ENCODE measurements around the gene CACNA1B.
"Not testable (repeated sequence)": the region's sequence is repeated elsewhere in the genome, so short reads cannot be mapped to it uniquely, and the experiment has no call there.

The CACNA1B gene

DNA sequence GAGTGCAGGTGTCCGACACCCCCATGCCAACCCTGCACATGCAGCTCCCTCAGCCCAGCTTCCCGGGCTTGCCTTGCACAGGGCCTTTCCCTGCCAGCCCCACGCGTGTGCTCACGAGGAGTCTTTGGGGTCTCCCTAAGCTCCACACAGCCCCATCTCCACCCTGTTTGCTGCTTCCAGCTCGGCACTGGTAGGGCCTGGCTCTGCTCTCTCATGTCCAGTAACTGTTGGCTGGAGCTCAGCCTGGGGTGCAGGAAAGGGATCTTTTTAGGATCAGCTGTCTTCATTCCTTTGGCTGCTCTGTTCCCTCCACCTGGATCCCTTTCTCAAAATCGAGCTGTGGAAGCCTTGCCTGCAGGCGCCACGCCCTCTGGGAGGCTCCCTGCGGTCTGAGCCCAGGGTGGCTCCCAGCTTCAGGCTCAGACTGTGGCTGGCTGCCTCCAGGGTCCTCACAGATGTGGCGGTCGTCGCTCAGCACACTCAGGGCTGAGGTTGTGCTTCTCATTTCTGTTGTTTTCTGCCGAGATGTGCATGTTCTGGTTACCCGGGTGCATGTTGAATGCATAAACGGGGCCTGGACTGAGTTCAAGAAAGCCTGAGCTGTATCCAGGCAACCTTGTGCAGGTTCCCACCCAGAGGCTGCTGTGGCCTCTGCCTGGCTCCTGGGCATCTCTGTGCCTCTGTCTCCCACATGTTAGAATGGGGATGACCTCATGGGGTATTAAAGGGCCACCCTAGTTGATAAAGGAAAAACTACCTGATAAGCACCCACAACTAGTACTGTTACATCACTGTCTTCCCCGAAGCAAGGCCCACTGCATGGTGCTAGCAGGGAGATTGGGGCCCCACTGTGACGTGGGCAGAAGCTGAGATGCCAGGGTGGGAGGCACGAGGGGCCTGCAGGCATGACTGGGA lies 4.3 kb downstream of the CACNA1B start:
- Mint-ChIP-seq H3K27ac (no peak overlapping the region), H3K4me3 (no peak overlapping the region), H3K9me3 (no peaks in the 10 kb centered on the region), H3K27me3 (ENCODE audit: low read depth) (peaks cover 25% of the 10 kb centered on the region), H3K36me3 (ENCODE audit: low read depth) (no peaks in the 10 kb centered on the region), H3K4me1 (no peaks in the 10 kb centered on the region)
- TF ChIP-seq, protein P1, sequence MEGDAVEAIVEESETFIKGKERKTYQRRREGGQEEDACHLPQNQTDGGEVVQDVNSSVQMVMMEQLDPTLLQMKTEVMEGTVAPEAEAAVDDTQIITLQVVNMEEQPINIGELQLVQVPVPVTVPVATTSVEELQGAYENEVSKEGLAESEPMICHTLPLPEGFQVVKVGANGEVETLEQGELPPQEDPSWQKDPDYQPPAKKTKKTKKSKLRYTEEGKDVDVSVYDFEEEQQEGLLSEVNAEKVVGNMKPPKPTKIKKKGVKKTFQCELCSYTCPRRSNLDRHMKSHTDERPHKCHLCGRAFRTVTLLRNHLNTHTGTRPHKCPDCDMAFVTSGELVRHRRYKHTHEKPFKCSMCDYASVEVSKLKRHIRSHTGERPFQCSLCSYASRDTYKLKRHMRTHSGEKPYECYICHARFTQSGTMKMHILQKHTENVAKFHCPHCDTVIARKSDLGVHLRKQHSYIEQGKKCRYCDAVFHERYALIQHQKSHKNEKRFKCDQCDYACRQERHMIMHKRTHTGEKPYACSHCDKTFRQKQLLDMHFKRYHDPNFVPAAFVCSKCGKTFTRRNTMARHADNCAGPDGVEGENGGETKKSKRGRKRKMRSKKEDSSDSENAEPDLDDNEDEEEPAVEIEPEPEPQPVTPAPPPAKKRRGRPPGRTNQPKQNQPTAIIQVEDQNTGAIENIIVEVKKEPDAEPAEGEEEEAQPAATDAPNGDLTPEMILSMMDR (IDR thresholded peaks at IDR 0.05; ENCODE audit: unreplicated experiment in 3 of 3): no peak

DNA sequence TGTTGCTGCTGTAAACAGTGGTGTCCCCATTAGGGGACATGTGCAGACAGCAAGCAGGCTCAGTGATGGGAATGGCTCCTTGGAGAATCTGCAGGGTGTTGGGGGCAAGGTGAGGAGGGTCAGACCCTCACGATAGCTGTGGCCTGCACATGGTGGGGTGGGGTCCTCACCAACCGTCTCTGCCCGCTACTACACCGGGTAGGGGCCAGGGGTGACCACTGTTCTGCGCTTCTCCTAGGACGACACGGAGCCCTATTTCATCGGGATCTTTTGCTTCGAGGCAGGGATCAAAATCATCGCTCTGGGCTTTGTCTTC lies 4.9 kb downstream of the CACNA1B start:
- Mint-ChIP-seq H3K4me1 (no peaks in the 10 kb centered on the region), H3K9me3 (no peaks in the 10 kb centered on the region), H3K27me3 (ENCODE audit: low read depth) (peaks cover 23% of the 10 kb centered on the region), H3K27ac (no peak overlapping the region), H3K36me3 (ENCODE audit: low read depth) (no peaks in the 10 kb centered on the region), H3K4me3 (no peak overlapping the region)
- TF ChIP-seq, protein P1 (IDR thresholded peaks at IDR 0.05; ENCODE audit: unreplicated experiment in 3 of 3): no peak

DNA sequence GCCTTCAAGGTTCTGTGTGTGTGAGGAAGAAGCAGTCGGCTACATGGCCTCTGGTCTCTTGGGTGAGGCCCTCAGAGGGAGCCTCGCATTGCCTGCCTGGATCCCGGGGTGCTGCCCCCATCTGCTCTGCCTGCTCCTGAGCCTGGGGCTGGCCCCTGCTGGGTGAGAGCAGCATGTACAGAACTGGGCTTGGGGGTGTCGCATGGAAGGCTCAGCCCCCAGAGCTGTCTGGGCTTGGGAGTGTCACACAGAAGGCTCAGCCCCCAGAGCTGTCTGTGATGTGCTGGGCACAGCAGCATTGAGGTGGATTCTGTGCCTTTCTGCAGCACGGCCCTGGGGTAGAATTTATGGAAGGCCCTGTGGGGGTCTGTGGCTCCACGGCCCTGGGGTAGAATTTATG lies 6.4 kb downstream of the CACNA1B start:
- not testable (repeated sequence) for H3K9me3 Mint-ChIP-seq
- H3K27me3 Mint-ChIP-seq (ENCODE audit: low read depth): peaks cover 21% of the 10 kb centered on the region

DNA sequence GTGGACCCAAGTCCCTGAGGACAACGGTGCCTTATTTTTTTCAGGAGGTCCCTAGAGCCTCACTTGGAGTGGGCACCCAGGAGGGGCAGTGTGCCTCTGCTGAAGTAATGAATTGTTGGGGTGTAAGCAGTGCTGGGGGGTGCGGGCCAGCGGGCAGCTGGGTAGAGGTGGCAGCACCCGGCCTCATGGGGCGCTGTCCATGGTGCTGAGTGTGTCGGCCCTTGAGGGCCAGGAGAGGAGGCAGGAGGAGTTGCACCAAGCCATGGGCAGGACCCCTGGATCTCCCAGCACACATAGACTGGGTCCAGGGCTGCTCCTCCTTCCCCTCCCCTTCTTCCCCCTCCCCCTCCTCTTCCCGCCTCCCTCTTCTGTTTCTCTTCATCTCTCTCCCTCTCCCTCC lies 7.0 kb downstream of the CACNA1B start:
- H3K4me3 Mint-ChIP-seq; H3K36me3 Mint-ChIP-seq (ENCODE audit: low read depth); H3K4me1 Mint-ChIP-seq; H3K27ac Mint-ChIP-seq; H3K9me3 Mint-ChIP-seq: not testable (repeated sequence)
- H3K27me3 Mint-ChIP-seq (ENCODE audit: low read depth): peaks cover 15% of the 10 kb centered on the region

More for the DNA sequence above, 6.4 kb downstream of the CACNA1B start:
- not testable (repeated sequence) for H3K36me3 Mint-ChIP-seq (ENCODE audit: low read depth); H3K27ac Mint-ChIP-seq; H3K4me1 Mint-ChIP-seq; H3K4me3 Mint-ChIP-seq

DNA sequence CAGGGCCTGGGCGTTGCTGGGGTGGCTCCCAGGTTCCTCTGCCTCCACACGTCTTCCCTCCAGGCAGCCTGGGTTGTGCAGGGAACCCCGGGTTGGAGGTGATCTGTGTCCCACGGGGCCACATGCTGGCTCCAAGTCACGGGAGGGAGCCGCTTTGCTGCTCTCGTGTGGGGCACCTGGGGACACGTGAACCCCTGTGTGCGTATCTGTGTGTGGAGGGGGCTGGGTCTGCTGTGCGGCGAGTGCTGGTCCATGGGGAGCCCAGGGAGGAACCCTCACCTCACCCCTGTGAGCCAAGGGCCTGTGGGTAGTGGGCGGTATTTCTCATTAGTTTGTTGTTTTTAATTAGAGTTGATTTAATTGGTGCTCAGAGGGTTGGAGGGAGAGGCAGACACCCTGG lies 7.5 kb downstream of the CACNA1B start:
- peaks cover 14% of the 10 kb centered on the region for H3K27me3 Mint-ChIP-seq (ENCODE audit: low read depth)
- not testable (repeated sequence) for H3K27ac Mint-ChIP-seq; H3K4me3 Mint-ChIP-seq; H3K36me3 Mint-ChIP-seq (ENCODE audit: low read depth); H3K9me3 Mint-ChIP-seq; H3K4me1 Mint-ChIP-seq

DNA sequence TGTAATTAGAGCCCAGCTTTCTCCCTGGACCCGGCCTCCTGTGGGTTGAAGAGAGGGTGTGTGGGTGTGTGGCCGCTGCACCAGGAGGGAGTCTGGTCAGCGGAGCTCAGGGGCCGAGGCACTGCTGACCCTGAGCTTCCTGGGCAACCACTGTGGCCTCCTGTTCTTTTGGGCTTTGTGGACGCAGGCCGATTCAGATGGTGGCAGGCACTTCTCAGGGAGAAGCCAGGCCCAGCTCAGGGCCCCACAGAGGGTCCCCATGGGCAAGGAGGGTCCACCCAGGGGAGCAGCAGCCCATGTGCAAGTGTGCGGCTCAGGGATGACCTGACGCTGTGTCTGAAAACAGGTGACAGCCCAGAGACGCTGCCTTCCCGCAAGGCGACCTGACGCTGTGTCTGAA lies 11.0 kb downstream of the CACNA1B start:
- H3K27me3 Mint-ChIP-seq (ENCODE audit: low read depth); H3K4me3 Mint-ChIP-seq; H3K36me3 Mint-ChIP-seq (ENCODE audit: low read depth); H3K27ac Mint-ChIP-seq; H3K9me3 Mint-ChIP-seq; H3K4me1 Mint-ChIP-seq: not testable (repeated sequence)

DNA sequence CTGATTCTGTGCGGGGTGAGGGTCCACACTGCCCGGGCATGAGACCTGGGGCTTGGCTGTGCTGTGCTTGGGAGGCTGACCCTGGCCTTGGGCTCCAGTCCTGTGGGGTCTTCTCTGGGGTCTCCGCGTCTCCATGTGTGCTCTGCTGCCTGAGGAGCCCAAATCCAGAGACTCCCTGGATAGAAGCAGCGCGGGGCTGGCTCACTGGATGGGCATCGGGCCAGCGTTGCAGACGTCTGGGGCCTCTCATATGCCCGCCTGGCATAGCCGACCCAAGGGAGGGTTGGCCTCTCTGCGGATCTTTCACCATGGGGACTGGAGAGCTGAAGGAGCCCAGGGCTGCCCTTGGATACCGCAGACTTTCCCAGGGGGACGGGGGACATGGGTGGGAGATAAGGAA lies 12.4 kb downstream of the CACNA1B start:
- not testable (repeated sequence) for H3K27ac Mint-ChIP-seq; H3K36me3 Mint-ChIP-seq (ENCODE audit: low read depth); H3K9me3 Mint-ChIP-seq; H3K4me3 Mint-ChIP-seq; H3K4me1 Mint-ChIP-seq
- peaks cover 11% of the 10 kb centered on the region for H3K27me3 Mint-ChIP-seq (ENCODE audit: low read depth)

DNA sequence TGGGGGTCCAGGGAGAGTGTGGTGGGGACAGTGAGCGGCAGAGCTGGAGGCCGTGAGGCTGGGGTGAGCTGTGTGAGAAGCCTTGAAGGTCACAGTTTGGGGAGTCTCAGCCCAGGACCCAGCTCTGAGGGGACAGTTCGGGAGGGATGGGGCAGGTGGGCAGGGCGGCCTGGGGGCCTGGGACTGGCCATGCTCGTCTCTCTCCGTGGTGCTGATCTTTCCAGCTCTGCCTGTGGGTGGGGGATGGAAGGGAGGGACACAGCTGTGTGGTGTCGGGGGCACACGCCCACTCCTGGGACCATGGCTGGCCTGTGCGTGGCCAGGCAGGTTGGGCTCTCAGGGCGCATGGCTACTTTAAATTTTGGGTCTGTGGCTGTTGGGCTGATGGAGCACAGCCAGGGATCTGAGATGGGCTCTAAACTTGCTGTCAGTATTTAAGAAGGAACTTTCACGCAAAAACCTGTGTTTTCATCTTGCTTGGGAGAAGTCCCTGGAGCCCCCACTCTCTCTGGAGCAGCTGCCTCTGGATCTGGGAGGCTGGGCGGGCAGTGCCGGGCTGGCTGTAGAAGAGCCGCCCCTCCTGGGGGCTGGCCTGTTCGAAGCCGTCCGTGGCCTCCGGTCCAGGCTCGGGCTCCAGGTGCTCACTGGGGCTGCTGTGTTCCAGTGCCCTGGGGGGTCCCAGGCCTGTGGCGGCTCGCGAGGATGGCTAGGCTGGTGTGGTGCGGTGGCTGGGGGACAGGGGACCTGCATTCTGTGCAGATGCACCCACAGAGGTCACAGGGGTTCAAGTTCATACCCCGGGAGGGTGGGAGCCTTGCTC lies 13.4 kb downstream of the CACNA1B start:
- H3K27ac Mint-ChIP-seq; H3K36me3 Mint-ChIP-seq (ENCODE audit: low read depth); H3K9me3 Mint-ChIP-seq; H3K4me1 Mint-ChIP-seq; H3K4me3 Mint-ChIP-seq: not testable (repeated sequence)
- H3K27me3 Mint-ChIP-seq (ENCODE audit: low read depth): peaks cover 11% of the 10 kb centered on the region
